Vagina (tissue), 2 donors: ENCODE data around the gene MYCBPAP. TPM values are rescaled to one million over a fixed set of nuclear protein-coding genes. Genes with fewer than 3 reads are reported as not detected.

Source experiments
- DNase-seq, 2 donors: peaks; one replicate each; pipeline ENCODE4 v3.0.0-alpha.2; 2017; ENCODE audit errors: extremely low spot score in 2 of 2
- H3K27ac ChIP-seq: fragments of 200-600 bp; sonication (generic); one replicate; pipeline ENCODE4 v1.5.1; 2019
- H3K27me3 ChIP-seq: fragments of 200-600 bp; sonication (generic); one replicate; pipeline ENCODE4 v1.5.1; 2019
- H3K36me3 ChIP-seq, 2 donors: fragments of 200-600 bp; sonication (generic); one replicate each; pipeline ENCODE4 v1.5.1; 2017 to 2019
- H3K4me1 ChIP-seq: fragments of 200-600 bp; sonication (generic); one replicate; pipeline ENCODE4 v1.5.1; 2019
- H3K4me3 ChIP-seq, 2 donors: fragments of 200-600 bp; sonication (generic); 1 replicate in 1 of 2; 2 replicates in 1 of 2; pipeline ENCODE4 v1.5.1; 2016 to 2019
- H3K9me3 ChIP-seq: fragments of 200-600 bp; sonication (generic); one replicate; pipeline ENCODE4 v1.5.1; 2019
- CTCF ChIP-seq, 3 experiments: fragments of 450-650 bp in 2 of 3; fragments of 200-600 bp in 1 of 3; sonication (generic) in 1 of 3; IDR thresholded peaks; one replicate each; pipeline ENCODE4 v1.5.1; 2017 to 2019; ENCODE audit warnings: antibody characterized with exemption in 3 of 3, mild to moderate bottlenecking in 2 of 3, moderate library complexity in 2 of 3
- POLR2A ChIP-seq, 2 donors: fragments of 450-650 bp; IDR thresholded peaks; one replicate each; pipeline ENCODE4 v1.6.1; 2017; ENCODE audit warnings: antibody characterized with exemption in 2 of 2, mild to moderate bottlenecking in 2 of 2, moderate library complexity in 2 of 2
- POLR2AphosphoS5 ChIP-seq, 2 donors: sonication (generic); formaldehyde crosslinking; IDR thresholded peaks; one replicate each; pipeline ENCODE4 v1.9.0; 2017; ENCODE audit warnings: antibody characterized with exemption in 2 of 2, mild to moderate bottlenecking in 2 of 2, low read depth in 1 of 2; ENCODE audit not compliant: insufficient read depth in 1 of 2
- intact Hi-C: fragments of 100-400 bp; cut with DNase I; formaldehyde crosslinking; loops from one replicate; pipeline ENCODE4 v1.15.1; 2023
- total RNA-seq: library from RNA; depleted of rRNA; stranded (reverse); fragments of >200 nt; gene quantifications from one replicate; pipeline ENCODE4 v1.2.3, GENCODE V29; 2016

MYCBPAP gene
- total RNA-seq, 1 donor from 2014 or later, result not detected

GRCh38 chr17:50532452-50533024, 24.3 kb downstream of the MYCBPAP start, which contains the start of gene EPN3:
TSS of gene EPN3 (plus strand) at chr17:50532735. CDS start at chr17:50536557, 3,822 bp downstream.
- H3K27ac ChIP-seq, result peak within 1 kb of the TSS; percentile 54
- peak within 1 kb of the TSS; percentile 36 to 45 for H3K4me3 ChIP-seq
- no peak for DNase-seq
- TF ChIP-seq POLR2AphosphoS5 (IDR thresholded peaks at IDR 0.05; ENCODE audit: insufficient read depth in 1 of 2, low read depth in 1 of 2) (peak in 1 of 2 donors; percentile 42), POLR2A (IDR thresholded peaks at IDR 0.05) (no peak), CTCF (IDR thresholded peaks at IDR 0.05) (no peak)
- no peaks in the 10 kb centered on the region for H3K36me3 ChIP-seq
- H3K27me3 ChIP-seq, result peaks cover 14% of the 10 kb centered on the region
- no peaks in the 10 kb centered on the region for H3K9me3 ChIP-seq
- H3K4me1 ChIP-seq, result peaks cover 28% of the 10 kb centered on the region
- intact Hi-C loops, result no loop called here

- H3K9me3 ChIP-seq, result no peaks in the 10 kb centered on the region
- DNase-seq, result no peak
- H3K27me3 ChIP-seq, result peaks cover 14% of the 10 kb centered on the region
- intact Hi-C loops, result no loop called here
- H3K36me3 ChIP-seq, result peaks cover 0 to 3% of the 10 kb centered on the region in 2 donors
- peak overlapping the region; percentile 36 to 45 for H3K4me3 ChIP-seq
- H3K27ac ChIP-seq, result peak overlapping the region; percentile 54
- H3K4me1 ChIP-seq, result peaks cover 28% of the 10 kb centered on the region
- no peak for TF ChIP-seq POLR2AphosphoS5 (IDR thresholded peaks at IDR 0.05; ENCODE audit: insufficient read depth in 1 of 2, low read depth in 1 of 2)
These were observed 24.9 kb downstream of the MYCBPAP start for GRCh38 chr17:50533185-50533584.

- TF ChIP-seq POLR2A (IDR thresholded peaks at IDR 0.05), result no peak
- TF ChIP-seq POLR2AphosphoS5 (IDR thresholded peaks at IDR 0.05; ENCODE audit: insufficient read depth in 1 of 2, low read depth in 1 of 2), result no peak
- TF ChIP-seq CTCF (IDR thresholded peaks at IDR 0.05), result no peak
- H3K27me3 ChIP-seq, result peaks cover 14% of the 10 kb centered on the region
- peak overlapping the region; percentile 36 to 45 for H3K4me3 ChIP-seq
- H3K27ac ChIP-seq, result peak overlapping the region; percentile 54
- intact Hi-C loops, result no loop called here
- peaks cover 0 to 9% of the 10 kb centered on the region in 2 donors for H3K36me3 ChIP-seq
- DNase-seq, result no peak
- H3K9me3 ChIP-seq, result no peaks in the 10 kb centered on the region
- peaks cover 28% of the 10 kb centered on the region for H3K4me1 ChIP-seq
These were observed 25.5 kb downstream of the MYCBPAP start for GRCh38 chr17:50533720-50534148.

GRCh38 chr17:50534222-50534978, 26.2 kb downstream of the MYCBPAP start:
- H3K27ac ChIP-seq, result peak overlapping the region; percentile 56
- no peaks in the 10 kb centered on the region for H3K9me3 ChIP-seq
- TF ChIP-seq POLR2A (IDR thresholded peaks at IDR 0.05) (no peak), CTCF (IDR thresholded peaks at IDR 0.05) (no peak), POLR2AphosphoS5 (IDR thresholded peaks at IDR 0.05; ENCODE audit: insufficient read depth in 1 of 2, low read depth in 1 of 2) (peak; percentile 28 to 72)
- intact Hi-C loops, result no loop called here
- peaks cover 14% of the 10 kb centered on the region for H3K27me3 ChIP-seq
- H3K4me1 ChIP-seq, result peaks cover 29% of the 10 kb centered on the region
- H3K4me3 ChIP-seq, result peak overlapping the region; percentile 36 to 45
- DNase-seq, result no peak
- H3K36me3 ChIP-seq, result peaks cover 0 to 10% of the 10 kb centered on the region in 2 donors

- Histone ChIP-seq H3K4me1 (peaks cover 35% of the 10 kb centered on the region), H3K4me3 (peak overlapping the region in 1 of 2 donors; percentile 45), H3K9me3 (no peaks in the 10 kb centered on the region), H3K27ac (peak overlapping the region; percentile 56), H3K27me3 (peaks cover 14% of the 10 kb centered on the region), H3K36me3 (peaks cover 0 to 10% of the 10 kb centered on the region in 2 donors)
- intact Hi-C loops, result no loop called here
- no peak for DNase-seq
- TF ChIP-seq POLR2AphosphoS5 (IDR thresholded peaks at IDR 0.05; ENCODE audit: insufficient read depth in 1 of 2, low read depth in 1 of 2) (no peak), CTCF (IDR thresholded peaks at IDR 0.05) (no peak), POLR2A (IDR thresholded peaks at IDR 0.05) (no peak)
These were observed 26.7 kb downstream of the MYCBPAP start for GRCh38 chr17:50534979-50535326.
